ENCODE measurements around the gene CRY2. TPM values are rescaled to one million over a fixed set of nuclear protein-coding genes. Genes with fewer than 3 reads are reported as not detected.
"Not testable (repeated sequence)": the region's sequence is repeated elsewhere in the genome, so short reads cannot be mapped to it uniquely, and the experiment has no call there.

Gene CRY2
- total RNA-seq, 1 donor from 2014 or later: 9.2 TPM

- DNase-seq (ENCODE audit: low read depth): no peak
- no peak overlapping the region for H3K4me3 ChIP-seq (ENCODE audit: low read depth, low read length)
- TF ChIP-seq CTCF (conservative IDR thresholded peaks at IDR 0.05; ENCODE audit: low read depth, low read length): no peak
Measured at GRCh38 chr11:45905095-45905494, 57.8 kb downstream of the CRY2 start.

DNA sequence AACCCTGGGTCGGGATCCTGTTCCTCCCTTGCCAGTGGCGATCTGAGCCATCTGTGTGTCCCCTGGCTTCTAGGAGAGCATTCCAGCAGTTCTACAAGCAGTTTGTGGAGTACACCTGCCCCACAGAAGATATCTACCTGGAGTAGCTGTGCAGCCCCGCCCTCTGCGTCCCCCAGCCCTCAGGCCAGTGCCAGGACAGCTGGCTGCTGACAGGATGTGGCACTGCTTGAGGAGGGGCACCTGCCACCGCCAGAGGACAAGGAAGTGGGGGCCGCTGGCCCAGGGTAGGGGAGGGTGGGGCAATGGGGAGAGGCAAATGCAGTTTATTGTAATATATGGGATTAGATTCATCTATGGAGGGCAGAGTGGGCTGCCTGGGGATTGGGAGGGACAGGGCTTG is 58.3 kb downstream of the CRY2 start:
- not testable (repeated sequence) for H3K4me3 ChIP-seq (ENCODE audit: low read depth, low read length); DNase-seq (ENCODE audit: low read depth)

GRCh38 chr11:45906096-45906682 is 58.9 kb downstream of the CRY2 start:
- DNase-seq (ENCODE audit: low read depth): no peak
- no peak for TF ChIP-seq CTCF (conservative IDR thresholded peaks at IDR 0.05; ENCODE audit: low read depth, low read length)
- no peak overlapping the region for H3K4me3 ChIP-seq (ENCODE audit: low read depth, low read length)

- DNase-seq (ENCODE audit: low read depth): no peak
- TF ChIP-seq CTCF (conservative IDR thresholded peaks at IDR 0.05; ENCODE audit: low read depth, low read length): no peak
- H3K4me3 ChIP-seq (ENCODE audit: low read depth, low read length): no peak within 1 kb of the TSS
Measured at GRCh38 chr11:45906965-45907611, 59.8 kb downstream of the CRY2 start, which contains the start of gene FREY1. Gene FREY1 (minus strand): TSS chr11:45907271. CDS start chr11:45907245, 26 bp downstream.

GRCh38 chr11:45907911-45908370 is 60.7 kb downstream of the CRY2 start:
- no peak for TF ChIP-seq CTCF (conservative IDR thresholded peaks at IDR 0.05; ENCODE audit: low read depth, low read length)
- DNase-seq (ENCODE audit: low read depth): no peak
- H3K4me3 ChIP-seq (ENCODE audit: low read depth, low read length): no peak overlapping the region

DNA sequence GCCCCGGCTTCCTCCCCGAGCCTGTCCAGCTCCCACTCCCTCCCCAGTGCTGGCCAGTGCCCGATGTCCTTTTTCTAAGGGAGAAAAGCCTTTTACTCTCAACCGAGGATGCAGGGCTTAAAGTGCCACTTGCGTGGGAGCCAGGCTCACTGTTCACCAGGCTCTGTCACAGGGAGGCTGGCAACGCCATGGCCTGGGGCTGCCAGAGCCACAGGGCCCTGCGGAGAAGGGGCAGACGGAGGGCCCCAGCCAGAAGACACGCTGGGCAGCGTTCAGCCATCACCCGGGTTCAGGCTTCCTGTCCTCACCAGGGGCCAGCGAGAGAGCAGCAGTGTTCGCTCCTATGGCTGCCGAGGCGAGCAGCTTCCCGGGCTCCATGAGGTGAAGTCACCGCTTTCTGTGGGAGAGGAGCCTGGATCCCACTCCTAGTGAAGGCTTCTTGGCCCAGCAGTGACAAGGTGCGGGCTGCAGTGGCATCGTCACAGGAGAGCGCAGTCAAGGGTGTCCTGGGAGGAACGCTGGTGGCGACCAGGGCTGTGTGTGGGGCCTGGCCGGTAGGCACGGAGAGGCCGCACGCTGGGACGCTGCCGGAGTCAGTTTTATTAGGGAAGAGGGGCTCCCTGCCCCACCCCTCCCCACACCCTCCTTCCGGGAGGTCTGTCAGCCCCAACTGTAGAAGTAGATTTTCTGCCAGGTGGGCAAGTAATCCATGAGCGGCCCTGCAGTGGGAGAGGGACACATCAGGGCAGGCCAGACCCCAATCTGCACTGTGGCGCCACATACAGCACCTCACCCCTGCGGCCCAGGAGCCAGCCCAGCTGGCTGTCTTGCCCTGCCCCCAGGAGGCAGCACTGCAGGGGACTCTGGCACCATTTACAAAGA is 62.6 kb downstream of the CRY2 start:
- DNase-seq (ENCODE audit: low read depth): no peak
- H3K4me3 ChIP-seq (ENCODE audit: low read depth, low read length): no peak overlapping the region
- no peak for TF ChIP-seq CTCF (conservative IDR thresholded peaks at IDR 0.05; ENCODE audit: low read depth, low read length)

DNA sequence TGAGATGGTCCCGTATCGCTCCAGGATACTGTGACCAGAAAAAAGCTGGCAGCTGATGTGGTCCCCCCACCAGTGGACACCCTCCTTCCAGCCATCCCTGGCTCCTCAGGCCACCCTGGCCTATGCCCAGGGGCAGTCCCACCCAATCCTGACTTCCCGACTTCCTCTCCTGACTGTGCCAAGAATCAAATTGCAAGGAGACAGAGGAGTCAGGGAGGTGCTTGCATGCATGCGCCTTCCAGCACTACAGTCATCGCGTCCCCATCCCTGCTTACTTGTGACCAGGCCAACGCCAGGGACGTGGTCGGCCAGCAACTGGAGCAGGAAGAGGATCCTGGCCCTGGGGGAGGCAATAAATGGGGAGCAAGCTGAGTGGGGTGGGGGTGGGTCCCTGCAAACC is 63.3 kb downstream of the CRY2 start:
- no peak overlapping the region for H3K4me3 ChIP-seq (ENCODE audit: low read depth, low read length)
- DNase-seq (ENCODE audit: low read depth): no peak
- TF ChIP-seq CTCF (conservative IDR thresholded peaks at IDR 0.05; ENCODE audit: low read depth, low read length): no peak
